Psoas muscle (tissue), 8 donors: ENCODE results near the gene IQGAP2. TPM values are rescaled to one million over a fixed set of nuclear protein-coding genes. Genes with fewer than 3 reads are reported as not detected.

Source experiments
- ATAC-seq, 4 donors: fragments of 200-7000 bp; cut with Tn5 transposase; one replicate each; pipeline ENCODE4 v1.9.1; 2020; ENCODE audit warnings: moderate library complexity in 3 of 4, mild to moderate bottlenecking in 2 of 4
- DNase-seq, 2 donors: peaks; one replicate each; pipeline ENCODE4 v3.0.0-alpha.2; 2020
- H3K27ac ChIP-seq: fragments of 200-600 bp; one replicate; pipeline ENCODE4 v1.8.0; 2022
- H3K27me3 ChIP-seq, 3 donors: fragments of 200-600 bp in 1 of 3; one replicate each; pipeline versions ENCODE4 v1.6.1 to v1.8.0; 2013 to 2022; ENCODE audit warnings: low read length in 2 of 3, mild to moderate bottlenecking in 2 of 3, moderate library complexity in 1 of 3; ENCODE audit not compliant: insufficient read depth in 3 of 3
- H3K36me3 ChIP-seq, 2 donors: fragments of 200-600 bp in 1 of 2; one replicate each; pipeline versions ENCODE4 v1.6.1 to v1.8.0; 2013 to 2022; ENCODE audit warnings: low read depth in 1 of 2, mild to moderate bottlenecking in 1 of 2, moderate library complexity in 1 of 2; ENCODE audit not compliant: insufficient read depth in 1 of 2
- H3K4me1 ChIP-seq: fragments of 200-600 bp; one replicate; pipeline ENCODE4 v1.8.0; 2022
- H3K4me3 ChIP-seq: fragments of 200-600 bp; one replicate; pipeline ENCODE4 v1.8.0; 2022; ENCODE audit warnings: mild to moderate bottlenecking
- H3K9me3 ChIP-seq: fragments of 200-600 bp; one replicate; pipeline ENCODE4 v1.8.0; 2022
- CTCF ChIP-seq: fragments of 200-600 bp; IDR thresholded peaks from one replicate; pipeline ENCODE4 v1.8.0; 2022; ENCODE audit warnings: antibody characterized with exemption
- WGBS, 3 donors: extraction: QIAGEN DNeasy Blood & Tissue Kit; methylation state at CpG; one replicate each; pipeline versions ENCODE4 v1.1.6 to v1.1.7; 2013; 5-methylcytosine and 5-hydroxymethylcytosine counted together
- intact Hi-C, 2 donors: fragments of 100-400 bp; cut with DNase I; formaldehyde crosslinking; loops; one replicate each; pipeline versions ENCODE4 v1.11.0 to v1.14.2; 2022
- polyA plus RNA-seq, 3 donors: library from polyadenylated mRNA; stranded (reverse); fragments of 200-250 nt; gene quantifications; one replicate each; pipeline ENCODE4 v1.2.3, GENCODE V29; 2013
- total RNA-seq, 4 donors: library from RNA; stranded (reverse); fragmentation: NEBNext Ultra II Directional in 2 of 4; extraction: Animal tissue kit (Norgen Biotek cat#: 25700) in 2 of 4; gene quantifications; one replicate each; pipeline versions ENCODE4 v1.2.1 to v1.2.4, GENCODE V29; 2021 to 2023
- donor health status: healthy with polysubstance abuse.
- donor health status: DM: no; HTN: no; CAD: no; lungs with moderate emphysema.
- donor health status: Bipolar disorder and iron deficiency.
- donor health status: healthy.
- donor health status: DM: yes; HTN: yes; CAD: no.
- donor health status: DM: no; HTN: no; CAD: no.
- donor health status: DM: no; HTN: no; CAD: no.
- donor health status: DM: yes; HTN: yes; CAD: no.

IQGAP2 gene
- total and polyA plus RNA-seq, 7 donors = 0.52 to 4.3 (median 1.4) TPM

GRCh38 chr5:76450054-76450453 is 47.0 kb downstream of the IQGAP2 start:
- intact Hi-C loops = loop anchor here in 1 of 2 donors (5.0 kb wide), 1 partner anchor 1163 kb away; no protein-coding TSS in a partner anchor
- TF ChIP-seq CTCF = no peak
- H3K4me1 ChIP-seq = no peaks in the 10 kb centered on the region
- H3K27ac ChIP-seq = no peak overlapping the region
- H3K27me3 ChIP-seq = no peaks in the 10 kb centered on the region
- ATAC-seq (no peak), DNase-seq (no peak)
- no peaks in the 10 kb centered on the region for H3K9me3 ChIP-seq
- H3K4me3 ChIP-seq = no peak overlapping the region
- 34 to 44% (median 40%) methylated on average over 3 of the region's 3 CpGs for WGBS, 3 donors
- no peaks in the 10 kb centered on the region for H3K36me3 ChIP-seq

- H3K9me3 ChIP-seq = no peaks in the 10 kb centered on the region
- DNase-seq = no peak
- H3K4me1 ChIP-seq = no peaks in the 10 kb centered on the region
- no peak overlapping the region for H3K4me3 ChIP-seq
- 75 to 79% (median 75%) methylated on average over 6 of the region's 6 CpGs for WGBS, 3 donors
- no peaks in the 10 kb centered on the region for H3K27me3 ChIP-seq
- intact Hi-C loops = loop anchor here in 1 of 2 donors (5.0 kb wide), 1 partner anchor 1164 kb away; no protein-coding TSS in a partner anchor
- no peak overlapping the region for H3K27ac ChIP-seq
- no peaks in the 10 kb centered on the region for H3K36me3 ChIP-seq
- no peak for TF ChIP-seq CTCF
- ATAC-seq = no peak
Measured at GRCh38 chr5:76451031-76451701, 48.1 kb downstream of the IQGAP2 start.

GRCh38 chr5:76455531-76456133 is 52.5 kb downstream of the IQGAP2 start:
- Histone ChIP-seq H3K9me3 (no peaks in the 10 kb centered on the region), H3K27ac (no peak overlapping the region), H3K4me1 (no peaks in the 10 kb centered on the region), H3K27me3 (peaks cover 0 to 1% (median 0%) of the 10 kb centered on the region in 3 donors), H3K36me3 (no peaks in the 10 kb centered on the region), H3K4me3 (no peak overlapping the region)
- ATAC-seq (no peak), DNase-seq (no peak)
- intact Hi-C loops = no loop called here
- no peak for TF ChIP-seq CTCF
- WGBS, 3 donors = 29 to 45% (median 39%) methylated on average over 4 of the region's 4 CpGs

GRCh38 chr5:76456258-76456657 is 53.2 kb downstream of the IQGAP2 start:
- no peak for TF ChIP-seq CTCF
- no peaks in the 10 kb centered on the region for H3K9me3 ChIP-seq
- DNase-seq = no peak
- 51 to 61% (median 52%) methylated on average over 4 of the region's 4 CpGs for WGBS, 3 donors
- H3K4me3 ChIP-seq = no peak overlapping the region
- no peak for ATAC-seq
- H3K4me1 ChIP-seq = no peaks in the 10 kb centered on the region
- intact Hi-C loops = no loop called here
- peaks cover 0 to 1% (median 0%) of the 10 kb centered on the region in 3 donors for H3K27me3 ChIP-seq
- no peak overlapping the region for H3K27ac ChIP-seq
- no peaks in the 10 kb centered on the region for H3K36me3 ChIP-seq
